Mesenchymal stem cell (in vitro differentiated cells and primary cell): ENCODE measurements around the gene NDUFAF3.

Experiments used
- DNase-seq: peaks from one replicate; pipeline ENCODE4 v3.0.0-alpha.2; 2013
- H2AFZ ChIP-seq: one replicate; pipeline ENCODE4 v1.6.1; 2013; ENCODE audit warnings: low read depth, mild to moderate bottlenecking, control low read depth, inconsistent platforms, low read length, moderate library complexity
- H2AK5ac ChIP-seq: 2 replicates; pipeline ENCODE4 v1.6.1; 2013; ENCODE audit warnings: low read length, moderate library complexity, mild to moderate bottlenecking, inconsistent platforms; ENCODE audit not compliant: severe bottlenecking
- H2BK120ac ChIP-seq: one replicate; pipeline ENCODE4 v1.6.1; 2013; ENCODE audit warnings: low read depth, mild to moderate bottlenecking, inconsistent platforms, low read length, moderate library complexity
- H2BK12ac ChIP-seq, 2 experiments: one replicate each; pipeline ENCODE4 v1.6.1; 2013; ENCODE audit warnings: inconsistent platforms in 2 of 2, low read length in 2 of 2, mild to moderate bottlenecking in 2 of 2, moderate library complexity in 2 of 2, control low read depth in 1 of 2
- H2BK15ac ChIP-seq: one replicate; pipeline ENCODE4 v1.6.1; 2013; ENCODE audit warnings: mild to moderate bottlenecking, low read depth, inconsistent platforms; ENCODE audit not compliant: poor library complexity, severe bottlenecking
- H2BK5ac ChIP-seq: 2 replicates; pipeline ENCODE4 v1.6.1; 2013; ENCODE audit warnings: low read depth, mild to moderate bottlenecking, low read length, control low read depth, inconsistent platforms; ENCODE audit not compliant: poor library complexity, severe bottlenecking
- H3K14ac ChIP-seq, 2 experiments: one replicate each; pipeline ENCODE4 v1.6.1; 2013; ENCODE audit warnings: inconsistent platforms in 2 of 2, low read length in 2 of 2, control low read depth in 1 of 2, mild to moderate bottlenecking in 1 of 2, moderate library complexity in 1 of 2
- H3K18ac ChIP-seq, 2 experiments: one replicate each; pipeline ENCODE4 v1.6.1; 2013; ENCODE audit warnings: inconsistent platforms in 2 of 2, low read length in 2 of 2, control low read depth in 1 of 2, low read depth in 1 of 2, mild to moderate bottlenecking in 1 of 2
- H3K23ac ChIP-seq, 2 experiments: one replicate each; pipeline ENCODE4 v1.6.1; 2013; ENCODE audit warnings: inconsistent platforms in 2 of 2, low read length in 2 of 2, mild to moderate bottlenecking in 2 of 2, moderate library complexity in 2 of 2, control low read depth in 1 of 2
- H3K27ac ChIP-seq: 2 replicates; pipeline ENCODE4 v1.5.1; 2013; ENCODE audit warnings: mild to moderate bottlenecking, moderate library complexity, low read length, control low read depth, inconsistent platforms; ENCODE audit not compliant: poor library complexity, severe bottlenecking
- H3K27me3 ChIP-seq, 2 experiments: 2 replicates each; pipeline versions ENCODE4 v1.6.1 to v1.7.0; 2013; ENCODE audit warnings: low read length in 2 of 2, mild to moderate bottlenecking in 2 of 2, moderate library complexity in 2 of 2, control low read depth in 1 of 2, inconsistent platforms in 1 of 2; ENCODE audit not compliant: control insufficient read depth in 1 of 2, insufficient read depth in 1 of 2
- H3K36me3 ChIP-seq, 2 experiments: 2 replicates each; pipeline versions ENCODE4 v1.6.1 to v1.7.0; 2013; ENCODE audit warnings: low read length in 2 of 2, control low read depth in 1 of 2, inconsistent platforms in 1 of 2, low read depth in 1 of 2, mild to moderate bottlenecking in 1 of 2; ENCODE audit not compliant: insufficient read depth in 2 of 2, control insufficient read depth in 1 of 2
- H3K4ac ChIP-seq, 2 experiments: one replicate each; pipeline ENCODE4 v1.6.1; 2013; ENCODE audit warnings: inconsistent platforms in 2 of 2, low read length in 2 of 2, mild to moderate bottlenecking in 2 of 2, moderate library complexity in 2 of 2, control low read depth in 1 of 2, low read depth in 1 of 2
- H3K4me1 ChIP-seq: 2 replicates; pipeline ENCODE4 v1.6.1; 2013; ENCODE audit warnings: low read depth, low read length, control low read depth; ENCODE audit not compliant: control insufficient read depth, insufficient read depth
- H3K4me2 ChIP-seq: 2 replicates; pipeline ENCODE4 v1.6.1; 2013; ENCODE audit warnings: low read length, mild to moderate bottlenecking, inconsistent platforms; ENCODE audit not compliant: poor library complexity, severe bottlenecking
- H3K4me3 ChIP-seq, 2 experiments: 2 replicates each; pipeline versions ENCODE4 v1.5.1 to v1.7.0; 2013; ENCODE audit warnings: low read length in 2 of 2, mild to moderate bottlenecking in 2 of 2, control low read depth in 1 of 2, low read depth in 1 of 2; ENCODE audit not compliant: insufficient read depth in 1 of 2
- H3K79me1 ChIP-seq: replicated peaks from 2 replicates; pipeline ENCODE4 v1.6.1; 2013; ENCODE audit warnings: mild to moderate bottlenecking, control low read depth, low read length, inconsistent platforms; ENCODE audit not compliant: poor library complexity, severe bottlenecking
- H3K9ac ChIP-seq: 2 replicates; pipeline ENCODE4 v1.7.0; 2013; ENCODE audit warnings: mild to moderate bottlenecking, low read length, moderate library complexity
- H3K9me3 ChIP-seq: 2 replicates; pipeline ENCODE4 v1.7.0; 2013; ENCODE audit warnings: mild to moderate bottlenecking, low read length; ENCODE audit not compliant: control insufficient read depth
- H4K8ac ChIP-seq: one replicate; pipeline ENCODE4 v1.6.1; 2013; ENCODE audit warnings: inconsistent platforms, mild to moderate bottlenecking, low read length, moderate library complexity
- H4K91ac ChIP-seq: one replicate; pipeline ENCODE4 v1.6.1; 2013; ENCODE audit warnings: mild to moderate bottlenecking, low read length, inconsistent platforms
- WGBS: methylation state at CpG from one replicate; pipeline ENCODE4 v1.1.7; 2013; ENCODE audit warnings: mixed read lengths; 5-methylcytosine and 5-hydroxymethylcytosine counted together

Gene NDUFAF3

GRCh38 chr3:48980295-48980694 is 41.6 kb upstream of the NDUFAF3 start:
- Histone ChIP-seq H2BK120ac (no peak overlapping the region), H3K36me3 (peaks cover 74 to 92% of the 10 kb centered on the region in 2 experiments), H3K4me2 (no peak overlapping the region), H3K23ac (no peak overlapping the region), H2AFZ (no peak overlapping the region), H2BK12ac (no peak overlapping the region), H3K4ac (no peak overlapping the region), H3K4me1 (peaks cover 8% of the 10 kb centered on the region), H4K91ac (no peak overlapping the region), H2AK5ac (no peak overlapping the region), H3K79me1 (peaks cover 29% of the 10 kb centered on the region), H4K8ac (no peak overlapping the region), H3K9ac (no peak overlapping the region), H2BK15ac (no peak overlapping the region), H3K27me3 (no peaks in the 10 kb centered on the region), H3K9me3 (no peaks in the 10 kb centered on the region), H3K14ac (no peak overlapping the region), H3K27ac (no peak overlapping the region), H3K18ac (no peak overlapping the region), H3K4me3 (no peak overlapping the region), H2BK5ac (no peak overlapping the region)
- no peak for DNase-seq
- WGBS = 93% methylated on average over 4 of the region's 4 CpGs

DNA sequence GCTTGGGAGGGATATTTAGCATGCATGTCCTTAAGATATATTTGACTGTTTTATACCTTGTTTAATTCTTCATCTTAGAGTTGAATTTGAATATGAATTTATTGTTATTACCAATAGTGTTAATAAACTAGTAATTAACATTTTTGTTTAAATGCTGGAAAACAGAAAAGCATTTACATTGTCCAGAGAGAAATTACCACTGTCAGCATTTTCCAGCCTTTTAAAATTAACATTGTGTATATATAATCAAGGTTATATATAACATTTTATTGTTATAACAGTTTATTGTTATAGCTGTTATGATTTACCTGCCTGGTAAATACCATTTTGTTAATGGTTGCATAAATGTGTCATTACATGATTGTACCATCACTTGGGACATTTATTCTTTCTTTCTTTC is 39.9 kb upstream of the NDUFAF3 start:
- no peak overlapping the region for H3K4me3 ChIP-seq
- no peak overlapping the region for H2AFZ ChIP-seq
- no peak overlapping the region for H3K14ac ChIP-seq
- no peak overlapping the region for H3K9ac ChIP-seq
- H3K27ac ChIP-seq = no peak overlapping the region
- no peak overlapping the region for H2BK12ac ChIP-seq
- H3K4me1 ChIP-seq = peaks cover 8% of the 10 kb centered on the region
- H3K4ac ChIP-seq = no peak overlapping the region
- no peak overlapping the region for H3K18ac ChIP-seq
- H2BK5ac ChIP-seq = no peak overlapping the region
- H3K27me3 ChIP-seq = no peaks in the 10 kb centered on the region
- no peak overlapping the region for H3K4me2 ChIP-seq
- H3K36me3 ChIP-seq = peaks cover 73 to 91% of the 10 kb centered on the region in 2 experiments
- peaks cover 34% of the 10 kb centered on the region for H3K79me1 ChIP-seq
- no peak overlapping the region for H2BK15ac ChIP-seq
- no peak overlapping the region for H4K91ac ChIP-seq
- no peaks in the 10 kb centered on the region for H3K9me3 ChIP-seq
- no peak overlapping the region for H3K23ac ChIP-seq
- no peak overlapping the region for H4K8ac ChIP-seq
- no peak overlapping the region for H2BK120ac ChIP-seq
- no peak overlapping the region for H2AK5ac ChIP-seq
- DNase-seq = no peak

GRCh38 chr3:48982686-48983085 is 39.2 kb upstream of the NDUFAF3 start:
- Histone ChIP-seq H2BK5ac (no peak overlapping the region), H3K23ac (no peak overlapping the region), H2AK5ac (no peak overlapping the region), H4K8ac (peak overlapping the region; percentile 19), H3K27me3 (no peaks in the 10 kb centered on the region), H2BK15ac (no peak overlapping the region), H2AFZ (no peak overlapping the region), H3K4ac (no peak overlapping the region), H3K4me2 (no peak overlapping the region), H3K27ac (no peak overlapping the region), H3K4me3 (no peak overlapping the region), H3K14ac (no peak overlapping the region), H3K18ac (no peak overlapping the region), H3K4me1 (peaks cover 8% of the 10 kb centered on the region), H4K91ac (no peak overlapping the region), H2BK120ac (no peak overlapping the region), H2BK12ac (no peak overlapping the region), H3K79me1 (peaks cover 34% of the 10 kb centered on the region), H3K9ac (no peak overlapping the region), H3K36me3 (peaks cover 69 to 85% of the 10 kb centered on the region in 2 experiments), H3K9me3 (no peaks in the 10 kb centered on the region)
- over 99% methylated on average over 5 of the region's 5 CpGs for WGBS
- DNase-seq = no peak

DNA sequence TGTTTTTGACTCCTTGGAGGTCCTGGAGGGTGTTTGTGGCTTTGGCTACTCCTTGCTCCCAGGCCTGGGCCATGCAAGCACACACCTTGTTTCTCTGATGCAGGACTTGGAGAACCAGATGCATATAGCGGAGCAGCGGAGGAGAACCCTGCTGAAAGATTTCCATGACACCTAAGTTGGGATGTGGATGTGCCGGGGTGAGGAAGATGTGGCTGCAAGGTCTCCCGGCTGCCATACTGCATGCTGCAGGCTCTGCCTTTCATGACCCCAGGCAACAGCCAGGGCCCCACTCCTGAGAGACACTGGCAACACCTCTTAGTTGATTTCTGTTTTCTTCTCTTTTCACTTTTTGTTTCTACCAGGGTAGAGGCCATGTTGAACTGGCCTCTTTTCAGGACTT is 38.8 kb upstream of the NDUFAF3 start:
- no peak overlapping the region for H3K9ac ChIP-seq
- H3K27me3 ChIP-seq = no peaks in the 10 kb centered on the region
- peaks cover 8% of the 10 kb centered on the region for H3K4me1 ChIP-seq
- no peaks in the 10 kb centered on the region for H3K9me3 ChIP-seq
- no peak overlapping the region for H2AK5ac ChIP-seq
- no peak overlapping the region for H3K18ac ChIP-seq
- peaks cover 33% of the 10 kb centered on the region for H3K79me1 ChIP-seq
- no peak overlapping the region for H2BK120ac ChIP-seq
- no peak overlapping the region for H2BK15ac ChIP-seq
- H2BK5ac ChIP-seq = no peak overlapping the region
- H3K23ac ChIP-seq = no peak overlapping the region
- no peak overlapping the region for H2BK12ac ChIP-seq
- no peak overlapping the region for H2AFZ ChIP-seq
- H4K91ac ChIP-seq = no peak overlapping the region
- DNase-seq = no peak
- 96% methylated on average over 4 of the region's 4 CpGs for WGBS
- H3K4me2 ChIP-seq = no peak overlapping the region
- H3K4ac ChIP-seq = no peak overlapping the region
- H4K8ac ChIP-seq = peak overlapping the region; percentile 19
- H3K36me3 ChIP-seq = peaks cover 69 to 81% of the 10 kb centered on the region in 2 experiments
- H3K27ac ChIP-seq = no peak overlapping the region
- no peak overlapping the region for H3K14ac ChIP-seq
- no peak overlapping the region for H3K4me3 ChIP-seq
